ENCODE results near the gene NDUFAF3. TPM values are rescaled to one million over a fixed set of nuclear protein-coding genes. Genes with fewer than 3 reads are reported as not detected.

NDUFAF3 gene
- total RNA-seq, 2 experiments from 2014 or later = 124 to 309 TPM

DNA sequence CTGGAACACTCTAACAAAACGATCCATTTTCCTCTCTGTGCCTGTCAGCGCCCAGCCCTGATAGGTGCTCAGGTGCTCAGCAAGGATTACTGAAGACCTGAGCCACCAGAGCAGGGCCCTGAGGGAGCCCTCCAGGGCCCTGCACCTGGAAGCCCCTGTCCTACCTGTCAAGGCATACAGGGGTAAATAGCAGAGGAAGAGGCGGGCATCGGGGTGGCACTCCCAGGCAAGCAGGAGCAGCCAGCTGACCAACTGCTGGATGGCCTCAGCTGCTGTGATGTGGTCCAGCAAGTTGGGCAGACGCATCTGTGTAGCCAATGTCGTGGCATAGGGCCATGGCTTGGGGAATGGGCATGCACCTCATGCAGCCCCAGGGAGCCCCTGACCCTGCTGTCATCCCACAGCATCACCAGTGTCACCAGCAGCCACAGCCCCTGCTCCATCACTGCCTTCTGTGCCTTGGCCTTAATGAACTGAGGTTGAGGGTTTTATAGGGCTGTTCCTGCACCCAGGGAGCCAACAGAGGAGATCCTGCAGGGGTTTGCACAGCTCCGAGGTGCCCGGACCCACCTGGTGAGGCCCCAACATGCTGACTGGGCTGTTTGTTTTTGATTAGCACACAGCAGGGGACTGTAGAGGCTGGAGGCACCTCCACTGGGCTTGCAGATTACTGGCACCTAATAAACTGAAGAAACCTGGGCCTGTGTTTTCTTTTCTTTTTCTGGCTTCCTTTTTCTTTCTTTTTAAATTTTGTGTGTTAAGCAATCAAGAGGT lies 22.6 kb upstream of the NDUFAF3 start:
- no peaks in the 10 kb centered on the region for H3K4me1 ChIP-seq (ENCODE audit: insufficient read depth, low read length, poor library complexity, severe bottlenecking)
- H3K4me3 ChIP-seq (ENCODE audit: low read depth, low read length, poor library complexity, severe bottlenecking) = no peak overlapping the region
- no peak overlapping the region for H3K27ac ChIP-seq (ENCODE audit: low read depth, low read length, poor library complexity, severe bottlenecking)
- no TSS peak for BruUV-seq (replicated peaks)
- POLR2A ChIA-PET = interaction anchor here (0.6 kb wide), 1 partner anchor 70 kb away, joined by 3 read pairs; no protein-coding TSS in a partner anchor
- H3K36me3 ChIP-seq (ENCODE audit: insufficient read depth, low read length) = no peaks in the 10 kb centered on the region
- no peaks in the 10 kb centered on the region for H4K20me1 ChIP-seq (ENCODE audit: insufficient read depth, low read length)
- no peaks in the 10 kb centered on the region for H3K79me2 ChIP-seq (ENCODE audit: insufficient read depth, low read depth, low read length)
- DNase-seq (ENCODE audit: low spot score) = no peak
- H3K9me3 ChIP-seq (ENCODE audit: low read length) = no peaks in the 10 kb centered on the region
- H3K9me2 ChIP-seq (ENCODE audit: insufficient read depth, low read length) = no peaks in the 10 kb centered on the region
- H2AFZ ChIP-seq (ENCODE audit: low read length) = no peak overlapping the region
- CTCF ChIA-PET (ENCODE audit: unreplicated experiment) = no interaction called here
- intact Hi-C loops (cut with micrococcal nuclease; ENCODE audit: unreplicated experiment) = no loop called here
- H3K4me2 ChIP-seq (ENCODE audit: low read length) = no peak overlapping the region
- no peak for TF ChIP-seq EZH2phosphoT487 (IDR thresholded peaks at IDR 0.05; ENCODE audit: borderline replicate concordance, low read depth, low read length)
- TF ChIP-seq, protein P1, sequence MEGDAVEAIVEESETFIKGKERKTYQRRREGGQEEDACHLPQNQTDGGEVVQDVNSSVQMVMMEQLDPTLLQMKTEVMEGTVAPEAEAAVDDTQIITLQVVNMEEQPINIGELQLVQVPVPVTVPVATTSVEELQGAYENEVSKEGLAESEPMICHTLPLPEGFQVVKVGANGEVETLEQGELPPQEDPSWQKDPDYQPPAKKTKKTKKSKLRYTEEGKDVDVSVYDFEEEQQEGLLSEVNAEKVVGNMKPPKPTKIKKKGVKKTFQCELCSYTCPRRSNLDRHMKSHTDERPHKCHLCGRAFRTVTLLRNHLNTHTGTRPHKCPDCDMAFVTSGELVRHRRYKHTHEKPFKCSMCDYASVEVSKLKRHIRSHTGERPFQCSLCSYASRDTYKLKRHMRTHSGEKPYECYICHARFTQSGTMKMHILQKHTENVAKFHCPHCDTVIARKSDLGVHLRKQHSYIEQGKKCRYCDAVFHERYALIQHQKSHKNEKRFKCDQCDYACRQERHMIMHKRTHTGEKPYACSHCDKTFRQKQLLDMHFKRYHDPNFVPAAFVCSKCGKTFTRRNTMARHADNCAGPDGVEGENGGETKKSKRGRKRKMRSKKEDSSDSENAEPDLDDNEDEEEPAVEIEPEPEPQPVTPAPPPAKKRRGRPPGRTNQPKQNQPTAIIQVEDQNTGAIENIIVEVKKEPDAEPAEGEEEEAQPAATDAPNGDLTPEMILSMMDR (conservative IDR thresholded peaks at IDR 0.05; ENCODE audit: low read length) = no peak

DNA sequence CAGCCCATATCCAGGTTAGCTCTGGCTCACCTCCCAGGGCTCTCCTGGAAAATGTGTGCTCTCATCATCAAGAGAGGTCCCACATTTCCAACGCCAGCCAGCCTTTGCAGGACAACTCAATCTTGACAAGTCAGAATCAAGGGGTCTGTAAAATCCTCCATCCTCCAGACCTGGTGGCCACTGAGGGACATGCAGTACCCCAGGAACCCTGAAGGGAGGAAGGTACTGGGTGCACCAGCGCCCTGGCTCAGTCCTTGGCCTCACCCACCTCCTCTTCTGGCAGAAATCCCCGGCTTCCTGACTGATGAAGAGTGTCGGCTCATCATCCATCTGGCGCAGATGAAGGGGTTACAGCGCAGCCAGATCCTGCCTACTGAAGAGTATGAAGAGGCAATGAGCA lies 20.8 kb upstream of the NDUFAF3 start:
- TF ChIP-seq, protein P1 (conservative IDR thresholded peaks at IDR 0.05; ENCODE audit: low read length) = no peak
- TF ChIP-seq EZH2phosphoT487 (IDR thresholded peaks at IDR 0.05; ENCODE audit: borderline replicate concordance, low read depth, low read length) = no peak
- Histone ChIP-seq H3K9me3 (ENCODE audit: low read length) (no peaks in the 10 kb centered on the region), H2AFZ (ENCODE audit: low read length) (no peak overlapping the region), H4K20me1 (ENCODE audit: insufficient read depth, low read length) (no peaks in the 10 kb centered on the region), H3K27ac (ENCODE audit: low read depth, low read length, poor library complexity, severe bottlenecking) (no peak overlapping the region), H3K4me2 (ENCODE audit: low read length) (no peak overlapping the region), H3K36me3 (ENCODE audit: insufficient read depth, low read length) (no peaks in the 10 kb centered on the region), H3K9me2 (ENCODE audit: insufficient read depth, low read length) (no peaks in the 10 kb centered on the region), H3K4me3 (ENCODE audit: low read depth, low read length, poor library complexity, severe bottlenecking) (no peak overlapping the region), H3K79me2 (ENCODE audit: insufficient read depth, low read depth, low read length) (no peaks in the 10 kb centered on the region), H3K4me1 (ENCODE audit: insufficient read depth, low read length, poor library complexity, severe bottlenecking) (peaks cover 2% of the 10 kb centered on the region)
- no TSS peak for BruUV-seq (replicated peaks)
- POLR2A ChIA-PET = no interaction called here
- CTCF ChIA-PET (ENCODE audit: unreplicated experiment) = interaction anchor here (0.6 kb wide), 1 partner anchor 108 kb away, joined by 3 read pairs; no protein-coding TSS in a partner anchor
- intact Hi-C loops (cut with micrococcal nuclease; ENCODE audit: unreplicated experiment) = no loop called here
- DNase-seq (ENCODE audit: low spot score) = no peak
